Large intestine (tissue), 3 donors: ENCODE measurements around the gene NBPF20. TPM values are rescaled to one million over a fixed set of nuclear protein-coding genes. Genes with fewer than 3 reads are reported as not detected.
"Not testable (repeated sequence)": the region's sequence is repeated elsewhere in the genome, so short reads cannot be mapped to it uniquely, and the experiment has no call there.

Source experiments
- DNase-seq, 2 donors: peaks; one replicate each; pipeline versions ENCODE4 v3.0.0 to v3.0.0-alpha.2; 2013
- H3K27ac ChIP-seq: one replicate; pipeline ENCODE4 v1.5.1; 2013; ENCODE audit warnings: low read length
- H3K27me3 ChIP-seq: 2 replicates; pipeline ENCODE4 v1.6.1; 2013; ENCODE audit warnings: low read length; ENCODE audit not compliant: control insufficient read depth, insufficient read depth
- H3K36me3 ChIP-seq: 2 replicates; pipeline ENCODE4 v1.6.1; 2013; ENCODE audit warnings: low read length; ENCODE audit not compliant: control insufficient read depth, insufficient read depth
- H3K4me1 ChIP-seq: one replicate; pipeline ENCODE4 v1.6.1; 2013; ENCODE audit warnings: low read length; ENCODE audit not compliant: control insufficient read depth, insufficient read depth
- H3K4me3 ChIP-seq: one replicate; pipeline ENCODE4 v1.5.1; 2013; ENCODE audit warnings: low read length
- H3K9me3 ChIP-seq: one replicate; pipeline ENCODE4 v1.6.1; 2013; ENCODE audit warnings: mild to moderate bottlenecking, low read depth, low read length, moderate library complexity; ENCODE audit not compliant: control insufficient read depth
- WGBS: methylation state at CpG from one replicate; pipeline ENCODE4 v1.1.5; 2013; ENCODE audit warnings: low lambda C conversion rate; ENCODE audit not compliant: insufficient coverage; 5-methylcytosine and 5-hydroxymethylcytosine counted together
- polyA plus RNA-seq: library from polyadenylated mRNA; unstranded; fragments of 120-200 nt; gene quantifications from one replicate; pipeline ENCODE4 v1.2.1, GENCODE V29; 2013

The NBPF20 gene
- polyA plus RNA-seq, 1 donor, result 4.4 TPM

DNA sequence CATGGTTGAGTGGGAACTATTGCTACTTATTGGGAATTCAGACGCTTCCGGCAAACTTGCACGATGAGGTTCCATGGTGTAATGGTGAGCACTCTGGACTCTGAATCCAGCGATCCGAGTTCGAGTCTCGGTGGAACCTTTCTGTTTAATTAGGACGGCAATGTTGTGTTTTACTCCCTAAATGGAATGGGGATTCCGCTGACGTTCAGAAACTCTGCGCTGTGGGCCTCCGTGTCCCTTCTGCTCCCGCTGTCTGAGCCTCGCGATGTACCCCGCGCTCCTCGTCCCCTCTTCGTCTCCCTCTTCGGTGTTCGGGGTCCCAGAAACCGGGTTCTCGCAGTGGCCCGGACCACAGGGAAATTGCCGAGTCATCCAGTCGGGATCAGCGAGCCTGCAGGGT lies 34.2 kb upstream of the NBPF20 start:
- not testable (repeated sequence) for H3K4me3 ChIP-seq, H3K27ac ChIP-seq, H3K9me3 ChIP-seq, DNase-seq, H3K4me1 ChIP-seq, H3K36me3 ChIP-seq
- H3K27me3 ChIP-seq, result peaks cover 11% of the 10 kb centered on the region
- WGBS, result no CpG with 5 or more reads among the region's 27 CpGs

DNA sequence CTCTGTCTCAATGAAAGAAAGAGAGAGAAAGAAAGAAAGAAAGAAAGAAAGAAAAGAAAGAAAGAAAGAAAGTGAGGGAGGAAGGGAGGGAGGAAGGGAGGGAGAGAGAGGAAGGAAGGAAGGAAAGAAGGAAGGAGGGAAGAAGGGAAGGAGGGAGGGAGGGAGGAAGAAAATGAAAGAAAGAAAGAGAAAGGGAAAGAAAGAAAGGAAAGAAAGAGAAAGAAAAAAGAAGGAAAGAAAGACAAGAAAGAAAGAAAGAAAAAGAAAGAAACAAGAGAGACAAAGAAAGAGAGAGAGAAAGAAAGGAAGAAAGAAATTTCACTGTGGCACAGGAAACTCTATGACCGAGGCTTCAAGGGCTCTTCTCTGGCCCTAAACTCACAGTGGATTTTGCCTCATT lies 33.7 kb upstream of the NBPF20 start:
- H3K4me1 ChIP-seq, H3K9me3 ChIP-seq, DNase-seq, H3K4me3 ChIP-seq, H3K36me3 ChIP-seq, H3K27ac ChIP-seq: not testable (repeated sequence)
- no CpG with 5 or more reads among the region's 1 CpG for WGBS
- H3K27me3 ChIP-seq, result peaks cover 11% of the 10 kb centered on the region

DNA sequence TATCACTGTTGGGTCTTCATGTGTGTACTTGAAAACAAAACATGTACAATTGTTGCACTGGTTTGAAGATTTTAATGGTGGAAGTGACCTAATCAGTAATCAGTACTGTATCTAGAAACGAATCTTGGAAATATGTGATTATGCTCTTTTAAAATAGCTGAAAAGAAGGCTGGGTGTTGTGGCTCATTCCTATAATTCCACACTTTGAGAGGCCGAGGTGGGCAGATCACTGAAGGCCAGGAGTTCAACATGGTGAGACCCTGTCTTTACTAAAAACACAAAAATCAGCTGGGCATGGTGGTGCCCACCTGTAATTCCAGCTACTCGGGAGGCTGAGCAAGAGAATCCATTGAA lies 29.4 kb upstream of the NBPF20 start:
- H3K27ac ChIP-seq, H3K9me3 ChIP-seq: not testable (repeated sequence)
- no CpG with 5 or more reads among the region's 3 CpGs for WGBS

DNA sequence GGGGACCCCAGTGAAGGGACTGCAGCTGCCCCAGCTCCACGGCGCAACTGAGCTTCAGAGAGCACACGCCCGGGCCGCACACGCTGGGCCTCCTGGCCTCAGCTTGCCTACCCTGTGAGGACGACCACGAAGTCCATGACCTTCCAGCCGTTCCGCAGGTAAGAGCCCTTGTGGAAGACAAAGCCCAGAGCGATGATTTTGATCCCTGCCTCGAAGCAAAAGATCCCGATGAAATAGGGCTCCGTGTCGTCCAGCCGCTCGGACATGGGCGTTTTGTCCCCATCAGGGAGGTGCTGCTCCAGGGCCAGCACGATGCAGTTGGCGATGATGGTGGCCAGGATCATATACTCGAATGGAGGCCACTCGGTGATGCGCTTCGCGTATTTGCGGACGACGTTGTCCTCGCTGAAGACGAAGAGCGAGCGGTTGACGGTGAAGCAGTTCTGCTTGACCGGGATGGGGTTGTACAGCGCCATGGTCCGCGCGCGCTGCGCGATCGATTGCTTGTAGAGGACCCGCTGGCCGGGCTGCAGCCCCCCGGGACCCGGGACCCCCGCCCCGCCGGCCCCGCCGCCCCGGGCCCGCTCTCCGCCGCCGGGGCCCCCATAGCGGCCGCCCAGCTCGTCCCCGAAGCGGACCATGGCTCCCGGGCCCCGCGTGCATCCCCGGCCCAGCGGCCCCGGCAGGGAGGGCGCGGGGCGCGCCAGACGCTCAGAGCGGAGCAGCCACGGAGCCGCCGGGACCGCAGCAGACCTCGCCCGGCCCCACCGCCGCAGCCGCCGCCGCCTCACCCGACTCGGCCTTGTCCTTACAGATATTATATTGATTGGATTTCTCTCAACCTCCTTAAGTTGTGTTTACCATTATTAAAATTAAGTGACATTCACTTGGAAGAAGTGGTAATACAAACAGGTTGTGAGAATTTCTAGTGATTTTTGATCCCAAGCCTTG lies 28.7 kb upstream of the NBPF20 start:
- not testable (repeated sequence) for H3K4me3 ChIP-seq, DNase-seq
- WGBS, result no CpG with 5 or more reads among the region's 86 CpGs

More for the DNA sequence above, 29.4 kb upstream of the NBPF20 start:
- not testable (repeated sequence) for H3K4me1 ChIP-seq, H3K4me3 ChIP-seq, DNase-seq, H3K36me3 ChIP-seq
- peaks cover 12% of the 10 kb centered on the region for H3K27me3 ChIP-seq

GRCh38 chr1:145452506-145452905 lies 27.1 kb upstream of the NBPF20 start:
- H3K4me1 ChIP-seq, H3K27ac ChIP-seq, H3K36me3 ChIP-seq, H3K4me3 ChIP-seq, H3K9me3 ChIP-seq, DNase-seq: not testable (repeated sequence)
- no CpG with 5 or more reads among the region's 8 CpGs for WGBS
- peaks cover 12% of the 10 kb centered on the region for H3K27me3 ChIP-seq

More for the DNA sequence above, 28.7 kb upstream of the NBPF20 start:
- H3K4me1 ChIP-seq, H3K36me3 ChIP-seq, H3K27ac ChIP-seq, H3K9me3 ChIP-seq: not testable (repeated sequence)
- peaks cover 12% of the 10 kb centered on the region for H3K27me3 ChIP-seq

- not testable (repeated sequence) for H3K4me1 ChIP-seq, H3K4me3 ChIP-seq, DNase-seq, H3K27ac ChIP-seq, H3K9me3 ChIP-seq, H3K36me3 ChIP-seq
- WGBS, result no CpG with 5 or more reads among the region's 8 CpGs
- peaks cover 12% of the 10 kb centered on the region for H3K27me3 ChIP-seq
Observed at GRCh38 chr1:145451914-145452313, 26.5 kb upstream of the NBPF20 start.

GRCh38 chr1:145445219-145445618 lies 19.8 kb upstream of the NBPF20 start:
- H3K27ac ChIP-seq, H3K27me3 ChIP-seq, H3K4me3 ChIP-seq, DNase-seq, H3K9me3 ChIP-seq, H3K36me3 ChIP-seq, H3K4me1 ChIP-seq: not testable (repeated sequence)
- no CpG with 5 or more reads among the region's 11 CpGs for WGBS

GRCh38 chr1:145442340-145442739 lies 16.9 kb upstream of the NBPF20 start:
- H3K27me3 ChIP-seq, H3K9me3 ChIP-seq, H3K4me1 ChIP-seq, H3K4me3 ChIP-seq, DNase-seq, H3K36me3 ChIP-seq, H3K27ac ChIP-seq: not testable (repeated sequence)
- no CpG with 5 or more reads among the region's 5 CpGs for WGBS

DNA sequence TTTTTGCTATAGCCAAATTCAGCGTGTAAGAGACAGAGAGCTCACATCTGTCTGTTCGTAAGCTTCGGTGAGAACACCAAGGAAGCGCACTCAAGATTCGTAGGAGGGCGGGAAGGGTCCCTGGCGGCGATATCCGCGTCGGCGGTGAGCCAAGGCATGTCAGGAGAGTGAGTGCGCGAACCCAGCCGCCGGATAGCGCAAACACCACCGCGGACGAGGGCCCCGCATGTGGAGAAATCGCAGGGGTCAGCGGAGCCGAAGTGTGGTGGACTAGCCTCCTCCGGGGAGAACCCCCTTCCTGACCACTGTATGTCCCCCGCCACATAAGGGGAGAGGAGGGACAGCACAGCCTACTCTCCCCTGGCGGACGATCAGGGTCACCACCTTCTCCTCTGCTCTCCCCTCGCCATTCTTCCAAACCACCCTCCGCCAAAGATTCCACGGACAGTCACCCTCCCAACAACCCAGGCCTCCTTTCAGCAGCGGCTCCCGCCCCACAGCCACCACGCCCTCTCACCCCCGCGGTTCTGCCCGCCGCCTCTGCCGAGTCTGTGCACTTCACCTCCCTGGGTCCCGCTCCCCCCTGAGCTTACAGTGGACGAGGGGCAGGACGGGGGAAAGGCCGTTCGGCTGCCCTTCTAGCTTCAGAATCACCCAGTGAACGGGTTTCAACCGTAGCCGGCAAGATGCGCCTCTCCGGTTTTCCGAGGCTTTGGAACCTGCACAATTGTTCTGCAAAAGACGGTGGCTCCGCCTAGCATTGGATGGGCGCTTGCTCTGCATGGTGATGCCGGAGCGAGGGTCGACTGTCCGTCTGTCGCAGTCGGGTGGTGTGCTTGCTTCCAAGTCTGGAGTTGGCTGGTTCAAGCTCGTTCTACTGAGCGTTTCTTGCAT lies 6.2 kb upstream of the NBPF20 start:
- no CpG with 5 or more reads among the region's 61 CpGs for WGBS
- H3K4me1 ChIP-seq, H3K4me3 ChIP-seq, H3K27ac ChIP-seq, H3K9me3 ChIP-seq, H3K36me3 ChIP-seq, DNase-seq: not testable (repeated sequence)
- H3K27me3 ChIP-seq, result peaks cover 21% of the 10 kb centered on the region

GRCh38 chr1:145430830-145431229 lies 5.4 kb upstream of the NBPF20 start:
- H3K27me3 ChIP-seq, result peaks cover 21% of the 10 kb centered on the region
- not testable (repeated sequence) for H3K9me3 ChIP-seq, H3K27ac ChIP-seq, H3K4me1 ChIP-seq, H3K4me3 ChIP-seq, DNase-seq, H3K36me3 ChIP-seq
- WGBS, result no CpG with 5 or more reads among the region's 15 CpGs
